ES-I3 (cell line): ENCODE results near the gene UBXN4.
"Not testable (repeated sequence)": the region's sequence is repeated elsewhere in the genome, so short reads cannot be mapped to it uniquely, and the experiment has no call there.

Source experiments
- H3K36me3 ChIP-seq: 2 replicates; pipeline ENCODE4 v1.6.1; 2013; ENCODE audit warnings: mild to moderate bottlenecking, low read length, control low read depth, moderate library complexity; ENCODE audit not compliant: insufficient read depth
- H3K4me1 ChIP-seq: 2 replicates; pipeline ENCODE4 v1.6.1; 2013; ENCODE audit warnings: mild to moderate bottlenecking, control low read depth, low read length; ENCODE audit not compliant: insufficient read depth
- H3K9ac ChIP-seq: 2 replicates; pipeline ENCODE4 v1.6.1; 2013; ENCODE audit warnings: low read depth, mild to moderate bottlenecking, low read length, moderate library complexity
- H3K9me3 ChIP-seq: 2 replicates; pipeline ENCODE4 v1.6.1; 2013; ENCODE audit warnings: mild to moderate bottlenecking, low read length, moderate library complexity; ENCODE audit not compliant: control insufficient read depth, insufficient read depth

The UBXN4 gene

GRCh38 chr2:135741395-135742324 lies at the start of gene UBXN4:
Gene UBXN4, plus strand, starts transcription at chr2:135741855. Its CDS starts 75 bp downstream, at chr2:135741930.
- H3K9ac ChIP-seq = peak within 1 kb of the TSS; percentile 65
- no peaks in the 10 kb centered on the region for H3K4me1 ChIP-seq
- H3K9me3 ChIP-seq = no peaks in the 10 kb centered on the region
- H3K36me3 ChIP-seq = no peaks in the 10 kb centered on the region

GRCh38 chr2:135694711-135695110 lies 46.9 kb upstream of the UBXN4 start:
- Histone ChIP-seq H3K4me1 (no peaks in the 10 kb centered on the region), H3K36me3 (no peaks in the 10 kb centered on the region), H3K9ac (no peak overlapping the region), H3K9me3 (no peaks in the 10 kb centered on the region)

GRCh38 chr2:135698838-135699237 lies 42.8 kb upstream of the UBXN4 start:
- H3K36me3 ChIP-seq = no peaks in the 10 kb centered on the region
- H3K9ac ChIP-seq = no peak overlapping the region
- no peaks in the 10 kb centered on the region for H3K4me1 ChIP-seq
- no peaks in the 10 kb centered on the region for H3K9me3 ChIP-seq

GRCh38 chr2:135701442-135701841 lies 40.2 kb upstream of the UBXN4 start:
- Histone ChIP-seq H3K9me3 (no peaks in the 10 kb centered on the region), H3K36me3 (no peaks in the 10 kb centered on the region), H3K4me1 (no peaks in the 10 kb centered on the region), H3K9ac (no peak overlapping the region)

- no peaks in the 10 kb centered on the region for H3K9me3 ChIP-seq
- no peaks in the 10 kb centered on the region for H3K36me3 ChIP-seq
- no peak overlapping the region for H3K9ac ChIP-seq
- H3K4me1 ChIP-seq = no peaks in the 10 kb centered on the region
These were observed 38.4 kb upstream of the UBXN4 start for GRCh38 chr2:135703300-135703699.

GRCh38 chr2:135704075-135704474 lies 37.6 kb upstream of the UBXN4 start:
- H3K36me3 ChIP-seq, H3K9ac ChIP-seq, H3K4me1 ChIP-seq, H3K9me3 ChIP-seq: not testable (repeated sequence)

GRCh38 chr2:135708159-135708558 lies 33.5 kb upstream of the UBXN4 start:
- Histone ChIP-seq H3K4me1 (no peaks in the 10 kb centered on the region), H3K9ac (no peak overlapping the region), H3K9me3 (no peaks in the 10 kb centered on the region), H3K36me3 (no peaks in the 10 kb centered on the region)

- no peaks in the 10 kb centered on the region for H3K4me1 ChIP-seq
- no peaks in the 10 kb centered on the region for H3K9me3 ChIP-seq
- no peaks in the 10 kb centered on the region; the same call in 1 of the 2 replicates for H3K36me3 ChIP-seq
- no peak overlapping the region for H3K9ac ChIP-seq
These were observed 31.7 kb upstream of the UBXN4 start for GRCh38 chr2:135709992-135710391.

- not testable (repeated sequence) for H3K36me3 ChIP-seq, H3K9ac ChIP-seq, H3K9me3 ChIP-seq, H3K4me1 ChIP-seq
These were observed 26.6 kb upstream of the UBXN4 start for GRCh38 chr2:135715086-135715485.

- Histone ChIP-seq H3K4me1 (no peaks in the 10 kb centered on the region), H3K9me3 (no peaks in the 10 kb centered on the region), H3K36me3 (no peaks in the 10 kb centered on the region), H3K9ac (no peak overlapping the region)
These were observed 13.5 kb upstream of the UBXN4 start for GRCh38 chr2:135728064-135728743.

- no peaks in the 10 kb centered on the region for H3K9me3 ChIP-seq
- no peaks in the 10 kb centered on the region for H3K4me1 ChIP-seq
- no peaks in the 10 kb centered on the region for H3K36me3 ChIP-seq
- H3K9ac ChIP-seq = no peak overlapping the region
These were observed 9.1 kb upstream of the UBXN4 start for GRCh38 chr2:135732561-135732960.

GRCh38 chr2:135733045-135733444 lies 8.6 kb upstream of the UBXN4 start:
- Histone ChIP-seq H3K9ac (no peak overlapping the region), H3K4me1 (no peaks in the 10 kb centered on the region), H3K9me3 (no peaks in the 10 kb centered on the region), H3K36me3 (no peaks in the 10 kb centered on the region)

- Histone ChIP-seq H3K4me1 (no peaks in the 10 kb centered on the region), H3K9me3 (no peaks in the 10 kb centered on the region), H3K36me3 (no peaks in the 10 kb centered on the region), H3K9ac (no peak overlapping the region)
These were observed 5.1 kb upstream of the UBXN4 start for GRCh38 chr2:135736546-135736945.

GRCh38 chr2:135740206-135740605 lies 1.4 kb upstream of the UBXN4 start:
- Histone ChIP-seq H3K9ac (no peak overlapping the region), H3K36me3 (no peaks in the 10 kb centered on the region), H3K9me3 (no peaks in the 10 kb centered on the region), H3K4me1 (no peaks in the 10 kb centered on the region)

GRCh38 chr2:135741043-135741394 lies 636 bp upstream of the UBXN4 start:
- Histone ChIP-seq H3K4me1 (no peaks in the 10 kb centered on the region), H3K9me3 (no peaks in the 10 kb centered on the region), H3K9ac (no peak overlapping the region), H3K36me3 (no peaks in the 10 kb centered on the region)
